ENCODE results near the gene NEFH. TPM values are rescaled to one million over a fixed set of nuclear protein-coding genes. Genes with fewer than 3 reads are reported as not detected.
"Not testable (repeated sequence)": the region's sequence is repeated elsewhere in the genome, so short reads cannot be mapped to it uniquely, and the experiment has no call there.

Gene NEFH
- 10 to 100 TPM in 6 of 8 experiments, 1 to 10 TPM in 2; 6.0 to 18.7 (median 11.2) TPM for total RNA-seq

GRCh38 chr22:29479417-29480261 lies at the start of gene NEFH:
TSS of gene NEFH (plus strand) at chr22:29480218. CDS start at chr22:29480263, 45 bp downstream.
- Histone ChIP-seq H3K4me1 (replicated peaks in 1 of 2) (peaks cover 19 to 31% of the 10 kb centered on the region in 2 donors), H3K27ac (peak within 1 kb of the TSS; percentile 48 to 78), H3K4me3 (peak within 1 kb of the TSS; percentile 35 to 51 (median 39))
- in situ Hi-C loops (cut with MboI; ENCODE audit: low pct_unique_long_range_greater_than_20kb in 2 of 9, low sequenced_read_pairs in 9 of 9, unreplicated experiment in 9 of 9): no loop called here
- 0 to 40% (median 7%) methylated on average over 1 to 7 of the region's 48 CpGs; no CpG with 5 or more reads in 4 of the 10 experiments for WGBS, 10 experiments
- peak; percentile 6 to 75 (median 56) for ATAC-seq (replicated peaks in 6 of 8)

- Histone ChIP-seq H3K4me3 (no peak overlapping the region), H3K4me1 (replicated peaks in 1 of 2) (no peaks in the 10 kb centered on the region), H3K27ac (no peak overlapping the region)
- WGBS, 10 experiments: 33 to 60% (median 43%) methylated on average over 1 to 5 of the region's 5 CpGs; no CpG with 5 or more reads in 1 of the 10 experiments
- no peak for ATAC-seq (replicated peaks in 6 of 8)
- in situ Hi-C loops (cut with MboI; ENCODE audit: low pct_unique_long_range_greater_than_20kb in 2 of 9, low sequenced_read_pairs in 9 of 9, unreplicated experiment in 9 of 9): no loop called here
These were observed 48.0 kb upstream of the NEFH start for GRCh38 chr22:29431986-29432385.

GRCh38 chr22:29433856-29434255 lies 46.2 kb upstream of the NEFH start:
- Histone ChIP-seq H3K4me1 (replicated peaks in 1 of 2) (no peaks in the 10 kb centered on the region), H3K4me3 (no peak overlapping the region), H3K27ac (no peak overlapping the region)
- ATAC-seq (replicated peaks in 6 of 8): no peak
- in situ Hi-C loops (cut with MboI; ENCODE audit: low pct_unique_long_range_greater_than_20kb in 2 of 9, low sequenced_read_pairs in 9 of 9, unreplicated experiment in 9 of 9): no loop called here
- 41 to 100% (median 91%) methylated on average over 1 to 3 of the region's 3 CpGs; no CpG with 5 or more reads in 1 of the 10 experiments for WGBS, 10 experiments

- in situ Hi-C loops (cut with MboI; ENCODE audit: low pct_unique_long_range_greater_than_20kb in 2 of 9, low sequenced_read_pairs in 9 of 9, unreplicated experiment in 9 of 9): no loop called here
- H3K4me1 ChIP-seq (replicated peaks in 1 of 2): no peaks in the 10 kb centered on the region
- H3K4me3 ChIP-seq: no peak overlapping the region
- no peak overlapping the region for H3K27ac ChIP-seq
- WGBS, 10 experiments: 28 to 100% (median 73%) methylated on average over 1 to 6 of the region's 7 CpGs; no CpG with 5 or more reads in 1 of the 10 experiments
- ATAC-seq (replicated peaks in 6 of 8): peak in 1 of 8 experiments; percentile 52
These were observed 45.7 kb upstream of the NEFH start for GRCh38 chr22:29434288-29434687.

- Histone ChIP-seq H3K27ac (no peak overlapping the region), H3K4me1 (replicated peaks in 1 of 2) (no peaks in the 10 kb centered on the region), H3K4me3 (no peak overlapping the region)
- in situ Hi-C loops (cut with MboI; ENCODE audit: low pct_unique_long_range_greater_than_20kb in 2 of 9, low sequenced_read_pairs in 9 of 9, unreplicated experiment in 9 of 9): no loop called here
- WGBS, 10 experiments: 0 to 100% (median 62%) methylated on average over 1 to 4 of the region's 5 CpGs; no CpG with 5 or more reads in 2 of the 10 experiments
- peak in 4 of 8 experiments; percentile 32 to 77 (median 53) for ATAC-seq (replicated peaks in 6 of 8)
These were observed 44.5 kb upstream of the NEFH start for GRCh38 chr22:29435236-29436136.

GRCh38 chr22:29438283-29438682 lies 41.7 kb upstream of the NEFH start, which contains the start of gene RFPL1:
TSS of gene RFPL1 (plus strand) at chr22:29438583.
- H3K4me1 ChIP-seq (replicated peaks in 1 of 2); H3K4me3 ChIP-seq; ATAC-seq (replicated peaks in 6 of 8); in situ Hi-C loops (cut with MboI; ENCODE audit: low pct_unique_long_range_greater_than_20kb in 2 of 9, low sequenced_read_pairs in 9 of 9, unreplicated experiment in 9 of 9); H3K27ac ChIP-seq: not testable (repeated sequence)
- WGBS, 10 experiments: 60 to 100% (median 82%) methylated on average over 1 to 3 of the region's 10 CpGs; no CpG with 5 or more reads in 4 of the 10 experiments

GRCh38 chr22:29442976-29443375 lies 37.0 kb upstream of the NEFH start:
- Histone ChIP-seq H3K27ac (no peak overlapping the region), H3K4me1 (replicated peaks in 1 of 2) (peaks cover 3 to 4% of the 10 kb centered on the region in 2 donors), H3K4me3 (no peak overlapping the region)
- no peak for ATAC-seq (replicated peaks in 6 of 8)
- in situ Hi-C loops (cut with MboI; ENCODE audit: low pct_unique_long_range_greater_than_20kb in 2 of 9, low sequenced_read_pairs in 9 of 9, unreplicated experiment in 9 of 9): no loop called here
- WGBS, 10 experiments: 0 to 100% (median 25%) methylated on average over 1 of the region's 1 CpG; no CpG with 5 or more reads in 5 of the 10 experiments

GRCh38 chr22:29443452-29443851 lies 36.6 kb upstream of the NEFH start:
- Histone ChIP-seq H3K4me3 (no peak overlapping the region), H3K27ac (no peak overlapping the region), H3K4me1 (replicated peaks in 1 of 2) (peaks cover 3 to 4% of the 10 kb centered on the region in 2 donors)
- ATAC-seq (replicated peaks in 6 of 8): peak in 3 of 8 experiments; percentile 20 to 32 (median 29)
- in situ Hi-C loops (cut with MboI; ENCODE audit: low pct_unique_long_range_greater_than_20kb in 2 of 9, low sequenced_read_pairs in 9 of 9, unreplicated experiment in 9 of 9): no loop called here
- WGBS, 10 experiments: 40 to 95% (median 82%) methylated on average over 2 to 6 of the region's 6 CpGs

- WGBS, 10 experiments: 29 to 81% (median 64%) methylated on average over 2 to 12 of the region's 14 CpGs; no CpG with 5 or more reads in 4 of the 10 experiments
- in situ Hi-C loops (cut with MboI; ENCODE audit: low pct_unique_long_range_greater_than_20kb in 2 of 9, low sequenced_read_pairs in 9 of 9, unreplicated experiment in 9 of 9): no loop called here
- peak; percentile 27 to 94 (median 76) for ATAC-seq (replicated peaks in 6 of 8)
- peak overlapping the region in 1 of 2 donors; percentile 25 for H3K27ac ChIP-seq
- H3K4me1 ChIP-seq (replicated peaks in 1 of 2): peaks cover 3 to 4% of the 10 kb centered on the region in 2 donors
- H3K4me3 ChIP-seq: no peak overlapping the region
These were observed 35.9 kb upstream of the NEFH start for GRCh38 chr22:29443861-29444792.

GRCh38 chr22:29445508-29445907 lies 34.5 kb upstream of the NEFH start:
- Histone ChIP-seq H3K4me3 (no peak overlapping the region), H3K27ac (no peak overlapping the region), H3K4me1 (replicated peaks in 1 of 2) (peaks cover 3 to 4% of the 10 kb centered on the region in 2 donors)
- WGBS, 10 experiments: 54 to 100% (median 93%) methylated on average over 2 to 4 of the region's 4 CpGs; no CpG with 5 or more reads in 1 of the 10 experiments
- in situ Hi-C loops (cut with MboI; ENCODE audit: low pct_unique_long_range_greater_than_20kb in 2 of 9, low sequenced_read_pairs in 9 of 9, unreplicated experiment in 9 of 9): no loop called here
- no peak for ATAC-seq (replicated peaks in 6 of 8)

GRCh38 chr22:29447906-29448305 lies 32.1 kb upstream of the NEFH start:
- no peak for ATAC-seq (replicated peaks in 6 of 8)
- Histone ChIP-seq H3K27ac (no peak overlapping the region), H3K4me3 (no peak overlapping the region), H3K4me1 (replicated peaks in 1 of 2) (peaks cover 3 to 4% of the 10 kb centered on the region in 2 donors)
- in situ Hi-C loops (cut with MboI; ENCODE audit: low pct_unique_long_range_greater_than_20kb in 2 of 9, low sequenced_read_pairs in 9 of 9, unreplicated experiment in 9 of 9): no loop called here
- 42 to 100% (median 61%) methylated on average over 1 to 4 of the region's 5 CpGs; no CpG with 5 or more reads in 4 of the 10 experiments for WGBS, 10 experiments
